ENCODE results near the gene ABCB1. TPM values are rescaled to one million over a fixed set of nuclear protein-coding genes. Genes with fewer than 3 reads are reported as not detected.

The ABCB1 gene
- total and polyA plus RNA-seq, 9 of the 15 experiments (the other 6 are each of a cell fraction or from before 2014, with no cell fraction given): 0.03 to 0.86 (median 0.52) TPM

GRCh38 chr7:87456247-87456646 lies 144.4 kb downstream of the ABCB1 start (continued):
- TF ChIP-seq FOXM1 (IDR thresholded peaks at IDR 0.05; ENCODE audit: low read depth) (no peak), FOXM1 (CRISPR knock-in tag; IDR thresholded peaks at IDR 0.05; ENCODE audit: low read depth) (no peak), NBN (IDR thresholded peaks at IDR 0.05; ENCODE audit: low read depth) (no peak), PRMT5 (CRISPR knock-in tag; IDR thresholded peaks at IDR 0.05) (no peak)

Other genes starting within 250 kb of the ABCB1 start
- gene ABCB4, start 125.2 kb downstream of the ABCB1 start, total RNA-seq (2014; rRNA removed): 0.41 and 0.59 TPM in 2 replicates
- 0.22 and 0.40 TPM in 2 replicates for gene ABCB4, start 125.2 kb downstream of the ABCB1 start, total RNA-seq (2014; rRNA removed; fragmentation: Illumina TruSeq; extraction: Trizol)
- gene ABCB4, start 125.2 kb downstream of the ABCB1 start, total RNA-seq (2015; rRNA removed; fragmentation: Illumina TruSeq; extraction: Trizol): 0.18 and 0.19 TPM in 2 replicates
- gene ABCB4, start 125.2 kb downstream of the ABCB1 start, total RNA-seq (2021): 0.27 and 0.73 TPM in 2 replicates
- gene ABCB4, start 125.2 kb downstream of the ABCB1 start, polyA plus RNA-seq (2011; rRNA removed): 0.06 and 0.11 TPM in 2 replicates
- gene ABCB4, start 125.2 kb downstream of the ABCB1 start, polyA plus RNA-seq (2014; fragmentation: Illumina TruSeq; extraction: Trizol): 0.09 and 0.22 TPM in 2 replicates
- under 1 TPM; 0.14 to 0.65 TPM for gene ABCB4, start 125.2 kb downstream of the ABCB1 start, polyA plus RNA-seq (2014; fragmentation: Nextera tagmentation; extraction: Ambion mirVana)
- 0.34 and 0.72 TPM in 2 replicates for gene ABCB4, start 125.2 kb downstream of the ABCB1 start, polyA plus RNA-seq (2014; rRNA removed)
- not detected in 2 replicates for gene RUNDC3B, start 27.5 kb upstream of the ABCB1 start, total RNA-seq (2014; rRNA removed)
- gene RUNDC3B, start 27.5 kb upstream of the ABCB1 start, total RNA-seq (2014; rRNA removed; fragmentation: Illumina TruSeq; extraction: Trizol): not detected in 2 replicates
- gene RUNDC3B, start 27.5 kb upstream of the ABCB1 start, total RNA-seq (2015; rRNA removed; fragmentation: Illumina TruSeq; extraction: Trizol): not detected in 2 replicates
- not detected in 2 replicates for gene RUNDC3B, start 27.5 kb upstream of the ABCB1 start, total RNA-seq (2021)
- not detected in 2 replicates for gene RUNDC3B, start 27.5 kb upstream of the ABCB1 start, polyA plus RNA-seq (2011; rRNA removed)
- gene RUNDC3B, start 27.5 kb upstream of the ABCB1 start, polyA plus RNA-seq (2014; fragmentation: Illumina TruSeq; extraction: Trizol): not detected in 2 replicates
- gene RUNDC3B, start 27.5 kb upstream of the ABCB1 start, polyA plus RNA-seq (2014; fragmentation: Nextera tagmentation; extraction: Ambion mirVana): under 1 TPM; 0.04 to 0.49 TPM
- not detected in 2 replicates for gene RUNDC3B, start 27.5 kb upstream of the ABCB1 start, polyA plus RNA-seq (2014; rRNA removed)

Measured in K562 (cell line).